Esophagus squamous epithelium (tissue), 4 donors: Measurements from ENCODE around the gene MAN2A1.

Experiments used
- CTCF ChIP-seq, 6 experiments: fragments of 450-650 bp in 4 of 6; fragments of 200-600 bp in 2 of 6; sonication (generic) in 2 of 6; IDR thresholded peaks; one replicate each; pipeline ENCODE4 v1.5.1; 2016 to 2019; ENCODE audit warnings: antibody characterized with exemption in 6 of 6, mild to moderate bottlenecking in 4 of 6, moderate library complexity in 4 of 6
- POLR2A ChIP-seq, 4 donors: fragments of 450-650 bp; IDR thresholded peaks; one replicate each; pipeline ENCODE4 v1.6.1; 2017; ENCODE audit warnings: antibody characterized with exemption in 4 of 4, mild to moderate bottlenecking in 4 of 4, moderate library complexity in 3 of 4

- TF ChIP-seq CTCF (IDR thresholded peaks at IDR 0.05) (no peak), POLR2A (IDR thresholded peaks at IDR 0.05) (no peak)
Measured at GRCh38 chr5:109674596-109674995, 15.1 kb upstream of the MAN2A1 start.
